Measurements from ENCODE around the gene SMIM20. TPM values are rescaled to one million over a fixed set of nuclear protein-coding genes. Genes with fewer than 3 reads are reported as not detected.
A peak's percentile ranks its signal among the peaks of the same experiment; 100 is the strongest.

SMIM20 gene
- polyA plus RNA-seq, 1 experiment, result 55.5 TPM

DNA sequence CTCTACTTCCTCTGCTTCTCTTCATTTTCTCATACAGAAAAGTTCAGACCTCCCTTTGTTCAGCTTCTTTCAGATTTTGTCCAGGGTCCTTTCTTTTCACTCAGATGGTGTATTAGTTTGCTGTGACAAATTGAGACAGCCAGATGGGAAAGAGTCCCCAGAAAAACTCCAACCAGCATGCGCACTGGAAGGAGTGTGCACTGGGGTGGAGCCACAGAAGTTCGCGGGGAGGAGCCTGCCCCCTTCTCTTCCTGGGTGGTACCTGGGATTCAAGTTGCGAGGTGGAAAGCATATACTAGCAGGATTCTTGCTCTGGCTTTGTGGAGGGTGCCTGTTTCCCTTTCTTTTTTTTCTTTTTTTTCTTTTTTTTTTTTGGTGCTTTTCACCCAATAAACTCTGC is 51.6 kb downstream of the SMIM20 start:
- no peaks in the 10 kb centered on the region for H3K9me3 ChIP-seq (ENCODE audit: control insufficient read depth, insufficient read depth, low read length)
- POLR2A ChIA-PET, result no interaction called here
- no peaks in the 10 kb centered on the region for H3K27me3 ChIP-seq (ENCODE audit: control insufficient read depth, insufficient read depth, low read length)
- no peak overlapping the region for H3K27ac ChIP-seq (ENCODE audit: low read depth, low read length)
- no peak overlapping the region for H3K4me3 ChIP-seq (ENCODE audit: low read depth, low read length)
- TF ChIP-seq, protein P1, sequence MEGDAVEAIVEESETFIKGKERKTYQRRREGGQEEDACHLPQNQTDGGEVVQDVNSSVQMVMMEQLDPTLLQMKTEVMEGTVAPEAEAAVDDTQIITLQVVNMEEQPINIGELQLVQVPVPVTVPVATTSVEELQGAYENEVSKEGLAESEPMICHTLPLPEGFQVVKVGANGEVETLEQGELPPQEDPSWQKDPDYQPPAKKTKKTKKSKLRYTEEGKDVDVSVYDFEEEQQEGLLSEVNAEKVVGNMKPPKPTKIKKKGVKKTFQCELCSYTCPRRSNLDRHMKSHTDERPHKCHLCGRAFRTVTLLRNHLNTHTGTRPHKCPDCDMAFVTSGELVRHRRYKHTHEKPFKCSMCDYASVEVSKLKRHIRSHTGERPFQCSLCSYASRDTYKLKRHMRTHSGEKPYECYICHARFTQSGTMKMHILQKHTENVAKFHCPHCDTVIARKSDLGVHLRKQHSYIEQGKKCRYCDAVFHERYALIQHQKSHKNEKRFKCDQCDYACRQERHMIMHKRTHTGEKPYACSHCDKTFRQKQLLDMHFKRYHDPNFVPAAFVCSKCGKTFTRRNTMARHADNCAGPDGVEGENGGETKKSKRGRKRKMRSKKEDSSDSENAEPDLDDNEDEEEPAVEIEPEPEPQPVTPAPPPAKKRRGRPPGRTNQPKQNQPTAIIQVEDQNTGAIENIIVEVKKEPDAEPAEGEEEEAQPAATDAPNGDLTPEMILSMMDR (IDR thresholded peaks at IDR 0.05; ENCODE audit: low read depth, low read length), result no peak
- CTCF ChIA-PET, result no interaction called here
- no peak for DNase-seq (ENCODE audit: low read depth, low spot score)

DNA sequence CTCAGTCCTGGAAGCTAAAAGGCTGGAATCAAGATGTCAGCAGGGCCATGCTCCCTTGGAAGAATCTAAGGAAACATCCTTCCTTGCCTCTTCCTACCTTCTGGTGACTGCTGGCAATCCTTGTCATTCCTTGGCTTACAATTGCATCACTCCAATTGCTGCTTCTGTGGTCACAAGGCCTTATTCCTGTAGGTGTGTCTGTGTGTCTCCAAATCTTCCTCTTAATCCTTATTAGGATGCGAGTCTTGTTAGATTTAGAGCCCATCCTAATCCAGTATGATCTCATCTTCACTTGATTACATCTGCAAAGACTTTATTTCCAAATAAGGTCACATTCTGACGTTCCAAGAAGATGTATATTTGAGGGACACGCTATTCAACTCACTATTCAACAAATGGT is 52.2 kb downstream of the SMIM20 start:
- H3K27ac ChIP-seq (ENCODE audit: low read depth, low read length), result no peak overlapping the region
- POLR2A ChIA-PET, result no interaction called here
- H3K4me3 ChIP-seq (ENCODE audit: low read depth, low read length), result no peak overlapping the region
- peak; percentile 42 for DNase-seq (ENCODE audit: low read depth, low spot score)
- CTCF ChIA-PET, result no interaction called here
- H3K9me3 ChIP-seq (ENCODE audit: control insufficient read depth, insufficient read depth, low read length), result no peaks in the 10 kb centered on the region
- H3K27me3 ChIP-seq (ENCODE audit: control insufficient read depth, insufficient read depth, low read length), result no peaks in the 10 kb centered on the region
- TF ChIP-seq, protein P1 (IDR thresholded peaks at IDR 0.05; ENCODE audit: low read depth, low read length), result no peak

GRCh38 chr4:25969374-25970155 is 55.5 kb downstream of the SMIM20 start:
- no peak overlapping the region for H3K4me3 ChIP-seq (ENCODE audit: low read depth, low read length)
- H3K27ac ChIP-seq (ENCODE audit: low read depth, low read length), result no peak overlapping the region
- POLR2A ChIA-PET, result no interaction called here
- TF ChIP-seq, protein P1 (IDR thresholded peaks at IDR 0.05; ENCODE audit: low read depth, low read length), result no peak
- DNase-seq (ENCODE audit: low read depth, low spot score), result no peak
- H3K27me3 ChIP-seq (ENCODE audit: control insufficient read depth, insufficient read depth, low read length), result peaks cover 3% of the 10 kb centered on the region
- H3K9me3 ChIP-seq (ENCODE audit: control insufficient read depth, insufficient read depth, low read length), result no peaks in the 10 kb centered on the region
- CTCF ChIA-PET, result interaction anchor here (5.5 kb wide), 1 partner anchor 18 kb away, joined by 26 read pairs; no protein-coding TSS in a partner anchor

GRCh38 chr4:25970226-25970675 is 56.2 kb downstream of the SMIM20 start:
- no peak for DNase-seq (ENCODE audit: low read depth, low spot score)
- H3K4me3 ChIP-seq (ENCODE audit: low read depth, low read length), result no peak overlapping the region
- H3K27me3 ChIP-seq (ENCODE audit: control insufficient read depth, insufficient read depth, low read length), result peaks cover 3% of the 10 kb centered on the region
- no peak overlapping the region for H3K27ac ChIP-seq (ENCODE audit: low read depth, low read length)
- H3K9me3 ChIP-seq (ENCODE audit: control insufficient read depth, insufficient read depth, low read length), result no peaks in the 10 kb centered on the region
- POLR2A ChIA-PET, result no interaction called here
- TF ChIP-seq, protein P1 (IDR thresholded peaks at IDR 0.05; ENCODE audit: low read depth, low read length), result no peak
- CTCF ChIA-PET, result interaction anchor here (5.5 kb wide), 1 partner anchor 17 kb away, joined by 26 read pairs; no protein-coding TSS in a partner anchor

GRCh38 chr4:25970691-25971432 is 56.8 kb downstream of the SMIM20 start:
- Histone ChIP-seq H3K9me3 (ENCODE audit: control insufficient read depth, insufficient read depth, low read length) (no peaks in the 10 kb centered on the region), H3K4me3 (ENCODE audit: low read depth, low read length) (no peak overlapping the region), H3K27me3 (ENCODE audit: control insufficient read depth, insufficient read depth, low read length) (peaks cover 3% of the 10 kb centered on the region), H3K27ac (ENCODE audit: low read depth, low read length) (no peak overlapping the region)
- TF ChIP-seq, protein P1 (IDR thresholded peaks at IDR 0.05; ENCODE audit: low read depth, low read length), result no peak
- DNase-seq (ENCODE audit: low read depth, low spot score), result no peak
- CTCF ChIA-PET, result interaction anchor here (5.5 kb wide), 1 partner anchor 17 kb away, joined by 26 read pairs; no protein-coding TSS in a partner anchor
- POLR2A ChIA-PET, result no interaction called here
